ENCODE data around the gene CPEB3. TPM values are rescaled to one million over a fixed set of nuclear protein-coding genes. Genes with fewer than 3 reads are reported as not detected.

The CPEB3 gene
- total RNA-seq, 1 experiment from 2014 or later, result 2.4 TPM

GRCh38 chr10:92184977-92185376, 105.9 kb downstream of the CPEB3 start:
- Histone ChIP-seq H3K4me3 (ENCODE audit: low read depth in 2 of 2, low read length in 2 of 2) (no peak overlapping the region), H3K27ac (ENCODE audit: low read length) (no peak overlapping the region), H3K9me3 (ENCODE audit: control insufficient read depth, insufficient read depth, low read depth, low read length) (no peaks in the 10 kb centered on the region), H3K4me1 (ENCODE audit: control insufficient read depth, insufficient read depth, low read length) (no peaks in the 10 kb centered on the region), H3K36me3 (ENCODE audit: control insufficient read depth, insufficient read depth, low read length) (no peaks in the 10 kb centered on the region), H3K27me3 (ENCODE audit: control insufficient read depth, insufficient read depth, low read length) (no peaks in the 10 kb centered on the region)
- BruUV-seq (replicated peaks), result no TSS peak
- in situ Hi-C loops (cut with HindIII; ENCODE audit: low pct_unique_long_range_greater_than_20kb, low sequenced_read_pairs), result no loop called here
- ChIA-PET CTCF (interaction anchor here (0.6 kb wide), 1 partner anchor 39 kb away, joined by 7 read pairs; no protein-coding TSS in a partner anchor), POLR2A (no interaction called here)
- TF ChIP-seq REST (IDR thresholded peaks at IDR 0.05; ENCODE audit: insufficient read depth in 1 of 2, low read depth in 2 of 2, low read length in 1 of 2) (no peak), SIN3A (IDR thresholded peaks at IDR 0.05; ENCODE audit: borderline replicate concordance, insufficient read depth, low read depth, low read length) (no peak), TCF7L2 (IDR thresholded peaks at IDR 0.05; ENCODE audit: low read depth, low read length) (no peak), CTCF (IDR thresholded peaks at IDR 0.05) (no peak), POLR2AphosphoS5 (IDR thresholded peaks at IDR 0.05; ENCODE audit: low read depth, low read length) (no peak)
- DNase-seq (ENCODE audit: low read depth, low spot score), result no peak
- intact Hi-C loops (cut with micrococcal nuclease; ENCODE audit: unreplicated experiment), result no loop called here
- no peak for ATAC-seq

GRCh38 chr10:92183199-92183598, 107.7 kb downstream of the CPEB3 start:
- no peaks in the 10 kb centered on the region for H3K4me1 ChIP-seq (ENCODE audit: control insufficient read depth, insufficient read depth, low read length)
- in situ Hi-C loops (cut with HindIII; ENCODE audit: low pct_unique_long_range_greater_than_20kb, low sequenced_read_pairs) (no loop called here), intact Hi-C loops (cut with micrococcal nuclease; ENCODE audit: unreplicated experiment) (no loop called here)
- no peak for ATAC-seq
- no peaks in the 10 kb centered on the region for H3K27me3 ChIP-seq (ENCODE audit: control insufficient read depth, insufficient read depth, low read length)
- POLR2A ChIA-PET, result no interaction called here
- no peaks in the 10 kb centered on the region for H3K36me3 ChIP-seq (ENCODE audit: control insufficient read depth, insufficient read depth, low read length)
- no peak overlapping the region for H3K4me3 ChIP-seq (ENCODE audit: low read depth in 2 of 2, low read length in 2 of 2)
- H3K9me3 ChIP-seq (ENCODE audit: control insufficient read depth, insufficient read depth, low read depth, low read length), result no peaks in the 10 kb centered on the region
- CTCF ChIA-PET, result no interaction called here
- no TSS peak for BruUV-seq (replicated peaks)
- no peak for DNase-seq (ENCODE audit: low read depth, low spot score)
- TF ChIP-seq TCF7L2 (IDR thresholded peaks at IDR 0.05; ENCODE audit: low read depth, low read length), result no peak
- H3K27ac ChIP-seq (ENCODE audit: low read length), result no peak overlapping the region

GRCh38 chr10:92181575-92181974, 109.3 kb downstream of the CPEB3 start:
- BruUV-seq (replicated peaks), result no TSS peak
- Histone ChIP-seq H3K27ac (ENCODE audit: low read length) (no peak overlapping the region), H3K36me3 (ENCODE audit: control insufficient read depth, insufficient read depth, low read length) (no peaks in the 10 kb centered on the region), H3K27me3 (ENCODE audit: control insufficient read depth, insufficient read depth, low read length) (no peaks in the 10 kb centered on the region), H3K4me3 (ENCODE audit: low read depth in 2 of 2, low read length in 2 of 2) (no peak overlapping the region), H3K9me3 (ENCODE audit: control insufficient read depth, insufficient read depth, low read depth, low read length) (no peaks in the 10 kb centered on the region), H3K4me1 (ENCODE audit: control insufficient read depth, insufficient read depth, low read length) (no peaks in the 10 kb centered on the region)
- no peak for ATAC-seq
- TF ChIP-seq REST (IDR thresholded peaks at IDR 0.05; ENCODE audit: insufficient read depth in 1 of 2, low read depth in 2 of 2, low read length in 1 of 2), result no peak
- no peak for TF ChIP-seq POLR2AphosphoS5 (IDR thresholded peaks at IDR 0.05; ENCODE audit: low read depth, low read length)
- TF ChIP-seq CTCF (IDR thresholded peaks at IDR 0.05), result no peak; the same call in 1 of the 2 replicates
- no peak for TF ChIP-seq TCF7L2 (IDR thresholded peaks at IDR 0.05; ENCODE audit: low read depth, low read length)
- no peak for TF ChIP-seq SIN3A (IDR thresholded peaks at IDR 0.05; ENCODE audit: borderline replicate concordance, insufficient read depth, low read depth, low read length)
- intact Hi-C loops (cut with micrococcal nuclease; ENCODE audit: unreplicated experiment), result no loop called here
- CTCF ChIA-PET, result interaction anchor here (0.6 kb wide), 2 partner anchors 21 to 40 kb away, joined by 3 to 4 read pairs; no protein-coding TSS in a partner anchor
- DNase-seq (ENCODE audit: low read depth, low spot score), result no peak
- in situ Hi-C loops (cut with HindIII; ENCODE audit: low pct_unique_long_range_greater_than_20kb, low sequenced_read_pairs), result no loop called here
- POLR2A ChIA-PET, result no interaction called here
